ENCODE results near the gene JAKMIP1.

The JAKMIP1 gene

GRCh38 chr4:6177587-6178197 lies 22.7 kb downstream of the JAKMIP1 start:
- Histone ChIP-seq H3K9me3 (ENCODE audit: control insufficient read depth, low read length) (no peaks in the 10 kb centered on the region), H3K4me3 (ENCODE audit: low read depth, low read length) (no peak overlapping the region), H3K36me3 (ENCODE audit: control insufficient read depth, insufficient read depth, low read length) (no peaks in the 10 kb centered on the region), H3K27me3 (ENCODE audit: control insufficient read depth, insufficient read depth, low read length) (no peaks in the 10 kb centered on the region), H2AFZ (no peak overlapping the region), H3K9ac (no peak overlapping the region), H3K4me1 (no peaks in the 10 kb centered on the region), H3K27ac (no peak overlapping the region), H3K4me2 (ENCODE audit: low read length) (no peak overlapping the region), H3K79me2 (no peaks in the 10 kb centered on the region)
- TF ChIP-seq, protein P1, sequence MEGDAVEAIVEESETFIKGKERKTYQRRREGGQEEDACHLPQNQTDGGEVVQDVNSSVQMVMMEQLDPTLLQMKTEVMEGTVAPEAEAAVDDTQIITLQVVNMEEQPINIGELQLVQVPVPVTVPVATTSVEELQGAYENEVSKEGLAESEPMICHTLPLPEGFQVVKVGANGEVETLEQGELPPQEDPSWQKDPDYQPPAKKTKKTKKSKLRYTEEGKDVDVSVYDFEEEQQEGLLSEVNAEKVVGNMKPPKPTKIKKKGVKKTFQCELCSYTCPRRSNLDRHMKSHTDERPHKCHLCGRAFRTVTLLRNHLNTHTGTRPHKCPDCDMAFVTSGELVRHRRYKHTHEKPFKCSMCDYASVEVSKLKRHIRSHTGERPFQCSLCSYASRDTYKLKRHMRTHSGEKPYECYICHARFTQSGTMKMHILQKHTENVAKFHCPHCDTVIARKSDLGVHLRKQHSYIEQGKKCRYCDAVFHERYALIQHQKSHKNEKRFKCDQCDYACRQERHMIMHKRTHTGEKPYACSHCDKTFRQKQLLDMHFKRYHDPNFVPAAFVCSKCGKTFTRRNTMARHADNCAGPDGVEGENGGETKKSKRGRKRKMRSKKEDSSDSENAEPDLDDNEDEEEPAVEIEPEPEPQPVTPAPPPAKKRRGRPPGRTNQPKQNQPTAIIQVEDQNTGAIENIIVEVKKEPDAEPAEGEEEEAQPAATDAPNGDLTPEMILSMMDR (IDR thresholded peaks at IDR 0.05), result no peak

- Histone ChIP-seq H3K27me3 (ENCODE audit: control insufficient read depth, insufficient read depth, low read length) (no peaks in the 10 kb centered on the region), H3K4me1 (no peaks in the 10 kb centered on the region), H2AFZ (no peak overlapping the region), H3K9me3 (ENCODE audit: control insufficient read depth, low read length) (no peaks in the 10 kb centered on the region), H3K79me2 (no peaks in the 10 kb centered on the region), H3K4me2 (ENCODE audit: low read length) (no peak overlapping the region), H3K27ac (no peak overlapping the region), H3K36me3 (ENCODE audit: control insufficient read depth, insufficient read depth, low read length) (no peaks in the 10 kb centered on the region), H3K9ac (no peak overlapping the region), H3K4me3 (ENCODE audit: low read depth, low read length) (no peak overlapping the region)
- TF ChIP-seq, protein P1 (IDR thresholded peaks at IDR 0.05), result no peak
Measured at GRCh38 chr4:6175426-6175825, 24.9 kb downstream of the JAKMIP1 start.

DNA sequence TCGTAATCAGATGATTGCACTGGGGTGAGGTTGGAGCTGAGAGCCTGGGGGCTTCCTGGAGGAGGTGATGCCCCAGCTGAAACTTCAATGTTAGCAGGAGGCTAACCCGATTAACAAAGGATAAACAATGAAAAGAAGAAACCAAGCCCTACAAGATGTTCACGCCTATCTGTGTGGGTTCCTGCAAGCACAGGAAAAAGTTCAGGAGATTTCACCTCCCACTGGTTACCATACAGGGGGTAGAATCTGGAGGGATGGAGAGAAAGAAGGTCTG lies 27.5 kb downstream of the JAKMIP1 start:
- no peaks in the 10 kb centered on the region for H3K79me2 ChIP-seq
- TF ChIP-seq, protein P1 (IDR thresholded peaks at IDR 0.05), result no peak
- H3K36me3 ChIP-seq (ENCODE audit: control insufficient read depth, insufficient read depth, low read length), result no peaks in the 10 kb centered on the region
- H2AFZ ChIP-seq, result no peak overlapping the region
- no peak overlapping the region for H3K4me3 ChIP-seq (ENCODE audit: low read depth, low read length)
- no peak overlapping the region for H3K9ac ChIP-seq
- no peaks in the 10 kb centered on the region for H3K9me3 ChIP-seq (ENCODE audit: control insufficient read depth, low read length)
- H3K4me1 ChIP-seq, result no peaks in the 10 kb centered on the region
- H3K27me3 ChIP-seq (ENCODE audit: control insufficient read depth, insufficient read depth, low read length), result no peaks in the 10 kb centered on the region
- no peak overlapping the region for H3K4me2 ChIP-seq (ENCODE audit: low read length)
- H3K27ac ChIP-seq, result no peak overlapping the region

GRCh38 chr4:6172093-6172926 lies 28.0 kb downstream of the JAKMIP1 start:
- Histone ChIP-seq H3K4me2 (ENCODE audit: low read length) (no peak overlapping the region), H3K9me3 (ENCODE audit: control insufficient read depth, low read length) (no peaks in the 10 kb centered on the region), H3K4me1 (no peaks in the 10 kb centered on the region), H3K36me3 (ENCODE audit: control insufficient read depth, insufficient read depth, low read length) (no peaks in the 10 kb centered on the region), H2AFZ (no peak overlapping the region), H3K4me3 (ENCODE audit: low read depth, low read length) (no peak overlapping the region), H3K79me2 (no peaks in the 10 kb centered on the region), H3K27me3 (ENCODE audit: control insufficient read depth, insufficient read depth, low read length) (no peaks in the 10 kb centered on the region), H3K27ac (no peak overlapping the region), H3K9ac (no peak overlapping the region)
- TF ChIP-seq, protein P1 (IDR thresholded peaks at IDR 0.05), result no peak

- no peaks in the 10 kb centered on the region for H3K9me3 ChIP-seq (ENCODE audit: control insufficient read depth, low read length)
- H3K36me3 ChIP-seq (ENCODE audit: control insufficient read depth, insufficient read depth, low read length), result no peaks in the 10 kb centered on the region
- H3K9ac ChIP-seq, result no peak overlapping the region
- no peak overlapping the region for H3K4me2 ChIP-seq (ENCODE audit: low read length)
- H3K4me3 ChIP-seq (ENCODE audit: low read depth, low read length), result no peak overlapping the region
- H2AFZ ChIP-seq, result no peak overlapping the region
- H3K4me1 ChIP-seq, result no peaks in the 10 kb centered on the region
- H3K27me3 ChIP-seq (ENCODE audit: control insufficient read depth, insufficient read depth, low read length), result no peaks in the 10 kb centered on the region
- no peak overlapping the region for H3K27ac ChIP-seq
- no peaks in the 10 kb centered on the region for H3K79me2 ChIP-seq
- TF ChIP-seq, protein P1 (IDR thresholded peaks at IDR 0.05), result no peak
Measured at GRCh38 chr4:6169239-6169638, 31.1 kb downstream of the JAKMIP1 start.

All from parathyroid adenoma (tissue), 2 donors.